Measurements from ENCODE around the gene CBLIF. TPM values are rescaled to one million over a fixed set of nuclear protein-coding genes. Genes with fewer than 3 reads are reported as not detected.
"Not testable (repeated sequence)": the region's sequence is repeated elsewhere in the genome, so short reads cannot be mapped to it uniquely, and the experiment has no call there.

CBLIF gene
- total RNA-seq, 1 experiment from 2014 or later: not detected

GRCh38 chr11:59859673-59860072 is 14.4 kb upstream of the CBLIF start:
- no peaks in the 10 kb centered on the region for H4K20me1 ChIP-seq (ENCODE audit: low read length)
- no TSS peak for BruUV-seq (replicated peaks)
- DNase-seq: no peak
- intact Hi-C loops (cut with micrococcal nuclease): no loop called here
- H3K4me2 ChIP-seq (ENCODE audit: low read length): no peak overlapping the region
- POLR2A ChIA-PET (ENCODE audit: unreplicated experiment): no interaction called here
- CTCF ChIA-PET: no interaction called here
- no peaks in the 10 kb centered on the region for H3K9me2 ChIP-seq (replicated peaks; ENCODE audit: low read length)
- no peak overlapping the region for H3K9ac ChIP-seq (ENCODE audit: low read length)
- no peak for ATAC-seq
- no peaks in the 10 kb centered on the region for H3F3A ChIP-seq (ENCODE audit: low read length, unreplicated experiment)
- TF ChIP-seq CTCF (conservative IDR thresholded peaks at IDR 0.05; ENCODE audit: low read depth, low read length): no peak
- TF ChIP-seq EZH2 (IDR thresholded peaks at IDR 0.05; ENCODE audit: low read length, unreplicated experiment): no peak
- TF ChIP-seq EZH2phosphoT487 (IDR thresholded peaks at IDR 0.05; ENCODE audit: borderline replicate concordance, low read length): no peak
- H3K4me3 ChIP-seq (ENCODE audit: low read length): no peak overlapping the region
- H3K36me3 ChIP-seq (ENCODE audit: low read depth, low read length): no peaks in the 10 kb centered on the region
- H2AFZ ChIP-seq (ENCODE audit: low read length): no peak overlapping the region
- peaks cover 24% of the 10 kb centered on the region for H3K4me1 ChIP-seq (ENCODE audit: insufficient read depth, low read length)
- H3K27ac ChIP-seq (ENCODE audit: low read length): no peak overlapping the region
- H3K27me3 ChIP-seq (ENCODE audit: low read length): no peaks in the 10 kb centered on the region
- no peaks in the 10 kb centered on the region for H3K9me3 ChIP-seq (ENCODE audit: low read length)
- H3K79me2 ChIP-seq (ENCODE audit: low read length): no peaks in the 10 kb centered on the region

- H3K9ac ChIP-seq (ENCODE audit: low read length): no peak overlapping the region
- H2AFZ ChIP-seq (ENCODE audit: low read length): no peak overlapping the region
- H3K9me3 ChIP-seq (ENCODE audit: low read length): no peaks in the 10 kb centered on the region
- peaks cover 15% of the 10 kb centered on the region for H3K4me1 ChIP-seq (ENCODE audit: insufficient read depth, low read length)
- H3K9me2 ChIP-seq (replicated peaks; ENCODE audit: low read length): no peaks in the 10 kb centered on the region
- no peak overlapping the region for H3K4me3 ChIP-seq (ENCODE audit: low read length)
- ATAC-seq: 0 out of 2 replicates have a peak, but pooled peaks have one; percentile 20
- no peaks in the 10 kb centered on the region for H4K20me1 ChIP-seq (ENCODE audit: low read length)
- H3K27me3 ChIP-seq (ENCODE audit: low read length): no peaks in the 10 kb centered on the region
- DNase-seq: peak; percentile 60
- no peaks in the 10 kb centered on the region for H3F3A ChIP-seq (ENCODE audit: low read length, unreplicated experiment)
- no peaks in the 10 kb centered on the region for H3K36me3 ChIP-seq (ENCODE audit: low read depth, low read length)
- TF ChIP-seq CTCF (conservative IDR thresholded peaks at IDR 0.05; ENCODE audit: low read depth, low read length) (no peak), EZH2phosphoT487 (IDR thresholded peaks at IDR 0.05; ENCODE audit: borderline replicate concordance, low read length) (no peak)
- peak overlapping the region; percentile 21 for H3K27ac ChIP-seq (ENCODE audit: low read length)
- H3K4me2 ChIP-seq (ENCODE audit: low read length): peak overlapping the region; percentile 19
- ChIA-PET POLR2A (ENCODE audit: unreplicated experiment) (no interaction called here), CTCF (no interaction called here)
- intact Hi-C loops (cut with micrococcal nuclease): no loop called here
- BruUV-seq (replicated peaks): no TSS peak
- no peaks in the 10 kb centered on the region for H3K79me2 ChIP-seq (ENCODE audit: low read length)
Observed at GRCh38 chr11:59857439-59858434, 12.4 kb upstream of the CBLIF start.

- ATAC-seq (no peak), DNase-seq (no peak)
- Histone ChIP-seq H3K79me2 (ENCODE audit: low read length) (no peaks in the 10 kb centered on the region), H3K9ac (ENCODE audit: low read length) (no peak overlapping the region), H3K4me1 (ENCODE audit: insufficient read depth, low read length) (peaks cover 15% of the 10 kb centered on the region), H3K9me3 (ENCODE audit: low read length) (no peaks in the 10 kb centered on the region), H3K27me3 (ENCODE audit: low read length) (no peaks in the 10 kb centered on the region), H3F3A (ENCODE audit: low read length, unreplicated experiment) (no peaks in the 10 kb centered on the region), H4K20me1 (ENCODE audit: low read length) (no peaks in the 10 kb centered on the region), H2AFZ (ENCODE audit: low read length) (no peak overlapping the region), H3K9me2 (replicated peaks; ENCODE audit: low read length) (no peaks in the 10 kb centered on the region), H3K27ac (ENCODE audit: low read length) (no peak overlapping the region), H3K36me3 (ENCODE audit: low read depth, low read length) (no peaks in the 10 kb centered on the region), H3K4me2 (ENCODE audit: low read length) (no peak overlapping the region), H3K4me3 (ENCODE audit: low read length) (no peak overlapping the region)
- POLR2A ChIA-PET (ENCODE audit: unreplicated experiment): no interaction called here
- no TSS peak for BruUV-seq (replicated peaks)
- CTCF ChIA-PET: no interaction called here
- intact Hi-C loops (cut with micrococcal nuclease): no loop called here
- TF ChIP-seq EZH2phosphoT487 (IDR thresholded peaks at IDR 0.05; ENCODE audit: borderline replicate concordance, low read length) (no peak), CTCF (conservative IDR thresholded peaks at IDR 0.05; ENCODE audit: low read depth, low read length) (no peak)
Observed at GRCh38 chr11:59854871-59855270, 9.6 kb upstream of the CBLIF start.

- H3K27ac ChIP-seq (ENCODE audit: low read length); H3K4me2 ChIP-seq (ENCODE audit: low read length); H3F3A ChIP-seq (ENCODE audit: low read length, unreplicated experiment); H4K20me1 ChIP-seq (ENCODE audit: low read length); H3K9me3 ChIP-seq (ENCODE audit: low read length); intact Hi-C loops (cut with micrococcal nuclease); H3K79me2 ChIP-seq (ENCODE audit: low read length); H3K27me3 ChIP-seq (ENCODE audit: low read length); BruUV-seq (replicated peaks); H2AFZ ChIP-seq (ENCODE audit: low read length); H3K4me1 ChIP-seq (ENCODE audit: insufficient read depth, low read length); CTCF ChIA-PET; H3K36me3 ChIP-seq (ENCODE audit: low read depth, low read length); ATAC-seq; H3K9me2 ChIP-seq (replicated peaks; ENCODE audit: low read length); H3K9ac ChIP-seq (ENCODE audit: low read length); DNase-seq; POLR2A ChIA-PET (ENCODE audit: unreplicated experiment); H3K4me3 ChIP-seq (ENCODE audit: low read length): not testable (repeated sequence)
Observed at GRCh38 chr11:59851416-59851815, 6.1 kb upstream of the CBLIF start.
